Naive thymus-derived CD8-positive, alpha-beta T cell (primary cell): ENCODE results near the gene KLHL29. TPM values are rescaled to one million over a fixed set of nuclear protein-coding genes. Genes with fewer than 3 reads are reported as not detected.

Source experiments
- ATAC-seq, 2 donors: fragments of 150-1000 bp; cut with Tn5 transposase in 1 of 2; sonication (Bioruptor Pico), chemical (Tn5 transposase) in 1 of 2; 1 replicate in 1 of 2; 2 replicates in 1 of 2; pipeline ENCODE4 v1.10.0; 2021; ENCODE audit warnings: mild to moderate bottlenecking in 2 of 2, moderate library complexity in 2 of 2
- POLR2A ChIA-PET: fragments of 350-600 bp; sonication (Branson Sonifier 250); formaldehyde crosslinking; loops from one replicate; lab custom pipeline; 2021; ENCODE audit warnings: antibody characterized with exemption; lab: Charles Lee
- DNase-seq, 10 donors: peaks; one replicate each; pipeline versions ENCODE4 v3.0.0 to v3.0.0-alpha.2; 2020 to 2022
- H3K27ac Mint-ChIP-seq, 10 donors: one replicate each; pipeline ENCODE4 v1.8.0; 2020 to 2022; ENCODE audit warnings: mild to moderate bottlenecking in 10 of 10, mixed read lengths in 10 of 10, moderate library complexity in 4 of 10, inconsistent platforms in 1 of 10
- H3K27me3 Mint-ChIP-seq, 5 donors: one replicate each; pipeline ENCODE4 v1.8.0; 2021 to 2022; ENCODE audit warnings: mixed read lengths in 5 of 5
- H3K36me3 Mint-ChIP-seq, 3 donors: one replicate each; pipeline ENCODE4 v1.8.0; 2020 to 2022; ENCODE audit warnings: mixed read lengths in 3 of 3, mild to moderate bottlenecking in 2 of 3, inconsistent platforms in 1 of 3
- H3K4me1 Mint-ChIP-seq, 4 donors: one replicate each; pipeline ENCODE4 v1.8.0; 2021 to 2022; ENCODE audit warnings: mixed read lengths in 4 of 4
- H3K4me3 Mint-ChIP-seq, 10 donors: one replicate each; pipeline ENCODE4 v1.8.0; 2020 to 2022; ENCODE audit warnings: mild to moderate bottlenecking in 10 of 10, mixed read lengths in 10 of 10, moderate library complexity in 6 of 10, inconsistent platforms in 1 of 10
- H3K9me3 Mint-ChIP-seq, 9 donors: one replicate each; pipeline ENCODE4 v1.8.0; 2020 to 2022; ENCODE audit warnings: mixed read lengths in 9 of 9, mild to moderate bottlenecking in 3 of 9, inconsistent platforms in 1 of 9, moderate library complexity in 1 of 9
- polyA plus RNA-seq, 3 donors: library from polyadenylated mRNA; unstranded; fragments of 300-500 nt; fragmentation: Illumina TruSeq; gene quantifications; one replicate each; pipeline ENCODE4 v1.2.3, GENCODE V29; 2021
- total RNA-seq, 8 experiments: library from RNA in 2 of 8; stranded (reverse) in 2 of 8; gene quantifications; one replicate each; pipeline ENCODE4 v1.2.3 and lab custom pipeline; 2021 to 2026

Gene KLHL29
- total and polyA plus RNA-seq, 5 experiments from 2014 or later: 0.02 to 1.7 (median 0.14) TPM

- H3K4me3 Mint-ChIP-seq: no peak overlapping the region
- peaks cover 0 to 9% (median 0%) of the 10 kb centered on the region in 5 donors for H3K27me3 Mint-ChIP-seq
- H3K4me1 Mint-ChIP-seq: peaks cover 0 to 5% (median 0%) of the 10 kb centered on the region in 4 donors
- no peak overlapping the region for H3K27ac Mint-ChIP-seq
- H3K36me3 Mint-ChIP-seq: no peaks in the 10 kb centered on the region
- DNase-seq (no peak), ATAC-seq (no peak)
- H3K9me3 Mint-ChIP-seq: no peaks in the 10 kb centered on the region
- POLR2A ChIA-PET: no interaction called here
These were observed 33.5 kb downstream of the KLHL29 start for GRCh38 chr2:23418461-23418911.

GRCh38 chr2:23419171-23420090 is 34.5 kb downstream of the KLHL29 start:
- POLR2A ChIA-PET: no interaction called here
- Mint-ChIP-seq H3K4me1 (peaks cover 0 to 5% (median 0%) of the 10 kb centered on the region in 4 donors), H3K36me3 (no peaks in the 10 kb centered on the region), H3K4me3 (no peak overlapping the region), H3K27me3 (peaks cover 0 to 9% (median 0%) of the 10 kb centered on the region in 5 donors), H3K27ac (no peak overlapping the region), H3K9me3 (no peaks in the 10 kb centered on the region)
- ATAC-seq: no peak
- no peak for DNase-seq

- no peak for ATAC-seq
- POLR2A ChIA-PET: no interaction called here
These were observed 35.3 kb downstream of the KLHL29 start for GRCh38 chr2:23420091-23420839.

DNA sequence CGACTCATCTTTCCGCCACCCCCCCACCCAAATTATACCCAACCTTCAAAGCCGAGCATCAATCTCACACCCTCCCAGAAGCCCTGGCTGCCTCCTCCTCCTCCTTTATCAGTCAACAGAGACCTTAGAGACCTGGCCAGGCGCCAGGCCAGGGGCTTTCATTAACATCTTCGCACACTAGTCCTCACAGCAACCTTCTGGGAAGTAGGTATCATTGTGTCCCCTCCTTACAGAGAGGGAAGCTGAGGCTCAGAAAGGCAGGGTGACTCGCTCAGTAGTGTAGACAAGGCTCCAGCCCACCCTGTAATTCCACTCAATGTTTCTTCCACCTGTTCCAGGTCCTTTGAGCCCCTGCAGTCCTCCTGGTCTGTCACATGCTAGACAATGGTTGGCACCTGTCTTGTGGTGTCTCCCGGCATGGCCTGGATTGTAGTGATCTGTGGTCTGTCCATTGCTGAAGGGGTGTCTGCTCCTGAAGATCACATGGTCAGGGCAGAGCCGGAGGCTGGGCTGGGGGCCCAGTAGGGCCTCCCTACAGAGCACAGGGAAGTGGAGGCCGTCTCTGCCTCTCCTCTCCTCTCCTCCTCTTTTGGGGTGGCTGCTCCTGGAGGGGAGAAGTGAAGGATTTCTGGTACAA is 36.0 kb downstream of the KLHL29 start:
- H3K36me3 Mint-ChIP-seq: no peaks in the 10 kb centered on the region
- H3K4me3 Mint-ChIP-seq: no peak overlapping the region
- H3K9me3 Mint-ChIP-seq: no peaks in the 10 kb centered on the region
- H3K4me1 Mint-ChIP-seq: peaks cover 0 to 5% (median 0%) of the 10 kb centered on the region in 4 donors
- DNase-seq (no peak), ATAC-seq (no peak)
- POLR2A ChIA-PET: no interaction called here
- no peak overlapping the region for H3K27ac Mint-ChIP-seq
- H3K27me3 Mint-ChIP-seq: peaks cover 0 to 9% (median 0%) of the 10 kb centered on the region in 5 donors

More at GRCh38 chr2:23420091-23420839, 35.3 kb downstream of the KLHL29 start:
- peaks cover 0 to 5% (median 0%) of the 10 kb centered on the region in 4 donors for H3K4me1 Mint-ChIP-seq
- H3K27me3 Mint-ChIP-seq: peaks cover 0 to 9% (median 0%) of the 10 kb centered on the region in 5 donors
- H3K4me3 Mint-ChIP-seq: no peak overlapping the region
- no peak for DNase-seq
- peak overlapping the region in 1 of 10 donors; percentile 29 for H3K27ac Mint-ChIP-seq
- no peaks in the 10 kb centered on the region for H3K36me3 Mint-ChIP-seq
- no peaks in the 10 kb centered on the region for H3K9me3 Mint-ChIP-seq

- H3K27ac Mint-ChIP-seq: no peak overlapping the region
- POLR2A ChIA-PET: no interaction called here
- H3K27me3 Mint-ChIP-seq: peaks cover 0 to 10% (median under 1%) of the 10 kb centered on the region in 5 donors
- ATAC-seq (no peak), DNase-seq (no peak)
- H3K9me3 Mint-ChIP-seq: no peaks in the 10 kb centered on the region
- H3K36me3 Mint-ChIP-seq: no peaks in the 10 kb centered on the region
- H3K4me3 Mint-ChIP-seq: no peak overlapping the region
- no peaks in the 10 kb centered on the region for H3K4me1 Mint-ChIP-seq
These were observed 37.4 kb downstream of the KLHL29 start for GRCh38 chr2:23422089-23423061.

- POLR2A ChIA-PET: no interaction called here
- Mint-ChIP-seq H3K9me3 (no peaks in the 10 kb centered on the region), H3K27me3 (peaks cover 0 to 12% (median 0%) of the 10 kb centered on the region in 5 donors), H3K4me1 (no peaks in the 10 kb centered on the region), H3K27ac (no peak overlapping the region), H3K36me3 (no peaks in the 10 kb centered on the region), H3K4me3 (no peak overlapping the region)
- DNase-seq (no peak), ATAC-seq (no peak)
These were observed 38.3 kb downstream of the KLHL29 start for GRCh38 chr2:23423062-23423872.

DNA sequence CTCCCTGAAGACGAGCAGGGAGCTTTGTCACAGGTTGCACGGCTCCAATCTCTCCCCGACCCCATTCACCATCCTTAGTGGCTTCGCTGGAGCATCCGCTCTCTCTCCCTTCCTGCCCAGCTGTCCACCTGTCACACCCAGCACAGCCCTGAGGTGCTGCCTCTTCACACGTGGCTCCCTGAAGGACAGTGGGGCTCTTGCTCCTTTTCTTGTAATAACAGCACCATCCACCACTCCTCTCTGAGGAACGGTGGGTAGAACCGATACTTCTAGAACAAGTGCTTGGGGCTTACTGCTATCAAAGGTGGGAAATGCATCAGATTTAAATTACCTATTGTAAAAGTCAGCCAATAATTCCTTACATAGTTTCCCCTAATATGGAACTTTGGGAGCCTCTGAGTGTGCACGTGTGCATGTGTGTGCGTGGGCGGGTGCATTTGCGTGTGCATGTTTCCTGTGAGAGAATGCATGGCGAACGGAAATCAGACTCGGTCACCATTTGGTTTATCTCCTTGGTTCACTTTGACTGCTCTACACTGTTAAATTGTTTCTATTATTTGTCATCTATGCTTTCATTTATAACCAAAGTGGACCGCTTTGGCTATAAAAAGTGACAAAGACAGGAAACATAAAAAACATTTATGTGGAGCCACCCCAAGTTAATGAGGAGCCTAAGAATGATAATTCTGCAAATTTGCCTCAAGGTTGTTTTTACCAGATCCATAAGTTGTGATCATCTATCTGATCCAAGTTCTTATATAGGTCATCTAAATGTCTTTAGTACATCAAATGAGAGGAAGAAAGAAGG is 39.1 kb downstream of the KLHL29 start:
- Mint-ChIP-seq H3K27me3 (peaks cover 0 to 13% (median 1%) of the 10 kb centered on the region in 5 donors), H3K9me3 (no peaks in the 10 kb centered on the region), H3K4me3 (no peak overlapping the region), H3K36me3 (no peaks in the 10 kb centered on the region), H3K4me1 (no peaks in the 10 kb centered on the region), H3K27ac (peak overlapping the region in 1 of 10 donors; percentile 80)
- DNase-seq: no peak
- POLR2A ChIA-PET: no interaction called here
- no peak for ATAC-seq

DNA sequence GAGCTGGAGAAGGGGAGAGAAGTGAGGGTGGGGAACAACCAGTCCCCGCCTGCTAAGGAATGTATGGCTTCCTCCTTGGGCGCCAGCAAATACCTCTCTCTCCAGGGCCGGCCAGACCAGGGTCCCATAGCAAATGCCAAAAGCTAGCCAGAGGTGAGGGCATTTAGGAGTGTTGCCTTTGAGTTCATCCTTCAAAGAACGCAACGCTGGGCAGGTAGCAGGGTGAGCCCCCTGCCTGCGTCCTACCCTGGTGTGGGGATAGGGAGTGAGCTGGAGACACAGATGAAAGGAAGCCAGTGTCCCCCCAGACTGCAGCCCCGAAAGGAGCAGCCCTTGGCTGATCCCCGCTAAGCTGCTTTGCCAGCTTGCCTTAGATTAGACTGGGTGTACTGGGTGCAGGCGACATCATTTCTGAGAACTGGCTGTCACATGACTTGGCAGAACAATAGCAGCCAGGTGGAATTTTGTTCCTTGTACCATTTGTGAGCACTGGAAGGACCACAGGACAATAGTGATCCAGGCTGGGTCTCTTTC is 40.4 kb downstream of the KLHL29 start:
- no peak for ATAC-seq
- POLR2A ChIA-PET: no interaction called here
- Mint-ChIP-seq H3K9me3 (no peaks in the 10 kb centered on the region), H3K4me1 (no peaks in the 10 kb centered on the region), H3K27ac (no peak overlapping the region), H3K27me3 (peaks cover 1 to 9% (median 5%) of the 10 kb centered on the region in 5 donors), H3K36me3 (no peaks in the 10 kb centered on the region), H3K4me3 (no peak overlapping the region)
- no peak for DNase-seq

GRCh38 chr2:23425885-23426262 is 40.9 kb downstream of the KLHL29 start:
- POLR2A ChIA-PET: no interaction called here
- H3K9me3 Mint-ChIP-seq: no peaks in the 10 kb centered on the region

DNA sequence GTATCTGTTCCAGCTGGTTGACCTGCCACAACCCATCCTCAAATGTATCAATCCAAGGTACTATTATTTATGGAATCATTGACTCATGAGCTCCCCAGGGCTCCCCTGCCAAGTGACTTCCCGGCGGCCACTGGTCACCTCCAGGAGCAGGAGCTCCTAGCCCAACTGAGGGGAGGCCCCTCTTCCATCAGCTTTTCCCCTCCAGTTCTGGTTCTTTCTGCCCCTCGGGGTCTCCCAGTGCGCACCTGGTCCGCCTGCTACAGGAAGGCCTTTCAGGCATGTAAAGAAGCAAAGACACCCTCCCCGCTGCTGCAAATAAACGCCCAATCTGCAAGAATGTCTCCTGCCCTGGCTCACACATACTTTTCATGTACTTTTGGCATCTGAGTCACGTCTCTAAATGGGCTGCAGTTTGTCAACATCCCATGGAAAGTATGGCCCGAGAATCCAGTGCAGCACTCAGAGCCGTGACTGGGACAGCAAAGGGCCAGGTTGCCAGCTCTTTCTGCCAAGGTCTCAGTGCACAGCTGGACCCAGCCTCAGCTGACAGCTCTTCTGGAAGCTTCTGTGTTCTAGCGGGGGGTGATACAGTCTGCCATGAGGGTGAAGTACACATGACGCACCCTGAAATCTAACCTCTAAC is 41.4 kb downstream of the KLHL29 start:
- no peaks in the 10 kb centered on the region for H3K4me1 Mint-ChIP-seq
- H3K27ac Mint-ChIP-seq: no peak overlapping the region
- POLR2A ChIA-PET: no interaction called here
- H3K27me3 Mint-ChIP-seq: peaks cover 1 to 12% (median 9%) of the 10 kb centered on the region in 5 donors
- H3K36me3 Mint-ChIP-seq: no peaks in the 10 kb centered on the region
- no peak overlapping the region for H3K4me3 Mint-ChIP-seq
- ATAC-seq (no peak), DNase-seq (no peak)
- H3K9me3 Mint-ChIP-seq: no peaks in the 10 kb centered on the region

More at GRCh38 chr2:23425885-23426262, 40.9 kb downstream of the KLHL29 start:
- Mint-ChIP-seq H3K4me1 (no peaks in the 10 kb centered on the region), H3K27me3 (peaks cover 1 to 10% (median 9%) of the 10 kb centered on the region in 5 donors), H3K4me3 (no peak overlapping the region), H3K27ac (no peak overlapping the region), H3K36me3 (no peaks in the 10 kb centered on the region)
- no peak for DNase-seq
- no peak for ATAC-seq
